Measurements from ENCODE around the gene KCTD15.

Gene KCTD15

DNA sequence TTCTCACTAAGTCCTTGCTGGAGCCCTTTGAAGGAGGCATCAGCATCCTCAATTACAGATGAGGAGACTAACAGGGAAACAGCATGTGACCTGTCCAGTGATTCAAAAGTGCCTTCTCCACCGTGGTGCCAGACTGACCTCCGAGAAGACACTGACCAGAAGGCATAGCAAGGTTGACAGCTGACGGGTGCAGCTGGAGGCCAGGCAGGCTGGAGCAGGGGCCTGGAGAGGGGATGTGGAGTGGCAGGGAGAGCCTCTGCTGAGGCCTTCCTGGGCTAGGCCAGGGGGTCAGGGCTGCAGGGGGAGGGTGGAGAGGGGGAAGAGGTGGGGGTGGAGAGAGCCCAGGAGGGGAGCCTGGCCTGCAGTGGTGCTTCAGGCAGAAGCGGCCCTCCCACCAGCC, 66.3 kb downstream of the KCTD15 start:
- no peak for DNase-seq

DNA sequence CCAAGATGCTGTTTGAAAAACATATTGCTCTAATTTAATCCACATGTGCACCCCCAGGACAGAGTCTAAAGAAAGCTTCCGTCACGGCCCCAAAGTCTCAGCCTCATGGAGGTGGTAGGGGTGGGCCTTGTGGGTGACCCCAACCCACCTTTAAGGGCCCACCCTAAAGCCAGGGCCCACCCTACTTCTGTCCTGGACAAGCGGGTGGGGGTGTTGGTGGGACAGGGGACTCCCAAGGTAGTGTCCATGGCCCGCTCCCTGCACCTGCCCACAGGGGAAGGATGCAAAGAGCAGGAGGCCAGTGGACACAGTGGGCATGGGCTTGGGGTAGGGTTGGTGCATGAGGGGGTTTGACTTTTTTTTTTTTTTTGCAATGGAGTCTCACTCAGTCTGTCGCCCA, 66.8 kb downstream of the KCTD15 start:
- no peak for DNase-seq

DNA sequence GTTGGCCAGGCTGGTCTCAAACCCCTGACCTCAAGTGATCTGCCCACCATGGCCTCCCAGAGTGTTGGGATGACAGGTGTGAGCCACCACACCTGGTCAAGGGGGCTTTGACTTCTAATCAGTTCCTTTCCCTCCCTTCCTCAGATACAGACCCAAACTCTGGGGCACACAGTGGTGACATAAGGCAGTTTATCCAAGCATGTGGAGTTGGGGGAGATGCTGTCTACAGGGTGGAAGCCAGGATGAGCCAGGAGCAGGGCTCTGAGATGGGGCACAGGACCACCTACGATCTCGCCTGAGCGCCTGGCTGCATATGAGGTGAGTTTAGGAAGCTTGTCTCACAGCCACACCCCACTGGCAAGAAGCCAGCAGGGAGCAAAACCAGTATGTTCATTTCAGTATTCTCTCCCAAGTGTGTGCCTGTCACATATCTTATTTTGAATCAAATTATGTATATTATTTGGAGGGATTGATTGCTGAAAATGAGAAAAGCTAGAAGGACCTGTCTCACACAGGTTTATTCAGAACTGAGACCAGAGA, 67.7 kb downstream of the KCTD15 start:
- no peak for DNase-seq

- DNase-seq = no peak
Observed at GRCh38 chr19:33865306-33865705, 68.6 kb downstream of the KCTD15 start.

All from NCI-H1694 (cell line).